NB4 (cell line): Measurements from ENCODE around the gene C10orf105.

Experiments used
- CTCF ChIP-seq: IDR thresholded peaks from one replicate; pipeline ENCODE4 v1.5.1; 2012; ENCODE audit warnings: low read depth, low read length
- POLR2A ChIP-seq: IDR thresholded peaks from 2 replicates; pipeline ENCODE4 v1.6.1; 2011; ENCODE audit warnings: mild to moderate bottlenecking; ENCODE audit not compliant: insufficient read length; ENCODE audit errors: extremely low read depth

- TF ChIP-seq POLR2A: no peak
- no peak for TF ChIP-seq CTCF
These were observed 57.7 kb downstream of the C10orf105 start for GRCh38 chr10:71661779-71662336.
